Osteocyte (in vitro differentiated cells): Measurements from ENCODE around the gene SQSTM1. TPM values are rescaled to one million over a fixed set of nuclear protein-coding genes. Genes with fewer than 3 reads are reported as not detected.
"Not testable (repeated sequence)": the region's sequence is repeated elsewhere in the genome, so short reads cannot be mapped to it uniquely, and the experiment has no call there.

ENCODE experiments used
- DNase-seq: peaks from one replicate; pipeline ENCODE4 v3.0.0; 2021; ENCODE audit warnings: mixed read lengths; ENCODE audit not compliant: unreplicated experiment; ENCODE audit errors: extremely low spot score
- H3K27ac Mint-ChIP-seq: one replicate; pipeline ENCODE4 v1.8.0; 2021; ENCODE audit warnings: mild to moderate bottlenecking, mixed read lengths; ENCODE audit not compliant: unreplicated experiment
- H3K27me3 Mint-ChIP-seq: one replicate; pipeline ENCODE4 v1.8.0; 2021; ENCODE audit warnings: mixed read lengths; ENCODE audit not compliant: unreplicated experiment
- H3K36me3 Mint-ChIP-seq: one replicate; pipeline ENCODE4 v1.8.0; 2021; ENCODE audit warnings: mixed read lengths; ENCODE audit not compliant: unreplicated experiment
- H3K4me1 Mint-ChIP-seq: one replicate; pipeline ENCODE4 v1.8.0; 2021; ENCODE audit warnings: mixed read lengths; ENCODE audit not compliant: unreplicated experiment
- H3K4me3 Mint-ChIP-seq: one replicate; pipeline ENCODE4 v1.8.0; 2021; ENCODE audit warnings: mild to moderate bottlenecking, moderate library complexity, mixed read lengths; ENCODE audit not compliant: unreplicated experiment
- H3K9me3 Mint-ChIP-seq: one replicate; pipeline ENCODE4 v1.8.0; 2021; ENCODE audit warnings: mixed read lengths; ENCODE audit not compliant: unreplicated experiment
- CTCF ChIP-seq: fragments of 200-600 bp; sonication (generic); IDR thresholded peaks from 2 replicates; pipeline ENCODE4 v1.5.0; 2021; ENCODE audit warnings: antibody characterized with exemption, mild to moderate bottlenecking, moderate library complexity
- total RNA-seq: library from RNA; stranded (reverse); gene quantifications from 2 replicates; pipeline ENCODE4 v1.2.1, GENCODE V29; 2021

Gene SQSTM1
- total RNA-seq, 1 donor from 2014 or later: 447 TPM

GRCh38 chr5:179780362-179780761 is 40.3 kb upstream of the SQSTM1 start:
- H3K9me3 Mint-ChIP-seq: no peaks in the 10 kb centered on the region
- H3K4me1 Mint-ChIP-seq: no peaks in the 10 kb centered on the region
- no peak overlapping the region for H3K4me3 Mint-ChIP-seq
- TF ChIP-seq CTCF: no peak
- DNase-seq: no peak
- H3K27me3 Mint-ChIP-seq: no peaks in the 10 kb centered on the region
- no peak overlapping the region for H3K27ac Mint-ChIP-seq
- peaks cover 31% of the 10 kb centered on the region for H3K36me3 Mint-ChIP-seq

- Mint-ChIP-seq H3K9me3 (no peaks in the 10 kb centered on the region), H3K4me3 (no peak overlapping the region), H3K36me3 (peaks cover 20% of the 10 kb centered on the region), H3K27me3 (no peaks in the 10 kb centered on the region), H3K4me1 (no peaks in the 10 kb centered on the region), H3K27ac (no peak overlapping the region)
- no peak for DNase-seq
- no peak for TF ChIP-seq CTCF
Measured at GRCh38 chr5:179781846-179782245, 38.9 kb upstream of the SQSTM1 start.

GRCh38 chr5:179783128-179783527 is 37.6 kb upstream of the SQSTM1 start:
- H3K27ac Mint-ChIP-seq: no peak overlapping the region
- DNase-seq: no peak

GRCh38 chr5:179786861-179787260 is 33.8 kb upstream of the SQSTM1 start:
- no peak overlapping the region for H3K27ac Mint-ChIP-seq
- H3K4me3 Mint-ChIP-seq: no peak overlapping the region
- H3K27me3 Mint-ChIP-seq: no peaks in the 10 kb centered on the region
- no peak for TF ChIP-seq CTCF
- DNase-seq: no peak
- no peaks in the 10 kb centered on the region for H3K36me3 Mint-ChIP-seq
- no peaks in the 10 kb centered on the region for H3K4me1 Mint-ChIP-seq
- no peaks in the 10 kb centered on the region for H3K9me3 Mint-ChIP-seq

More at GRCh38 chr5:179783128-179783527, 37.6 kb upstream of the SQSTM1 start:
- Mint-ChIP-seq H3K4me1 (no peaks in the 10 kb centered on the region), H3K36me3 (peaks cover 12% of the 10 kb centered on the region), H3K27me3 (no peaks in the 10 kb centered on the region), H3K9me3 (no peaks in the 10 kb centered on the region), H3K4me3 (no peak overlapping the region)
- no peak for TF ChIP-seq CTCF

GRCh38 chr5:179788193-179788854 is 32.4 kb upstream of the SQSTM1 start:
- DNase-seq: no peak
- H3K9me3 Mint-ChIP-seq: no peaks in the 10 kb centered on the region
- H3K27ac Mint-ChIP-seq: no peak overlapping the region
- H3K4me3 Mint-ChIP-seq: no peak overlapping the region
- no peaks in the 10 kb centered on the region for H3K36me3 Mint-ChIP-seq
- TF ChIP-seq CTCF: no peak
- peaks cover 4% of the 10 kb centered on the region for H3K4me1 Mint-ChIP-seq
- H3K27me3 Mint-ChIP-seq: no peaks in the 10 kb centered on the region

- H3K4me1 Mint-ChIP-seq, H3K4me3 Mint-ChIP-seq, H3K36me3 Mint-ChIP-seq, H3K27ac Mint-ChIP-seq, H3K27me3 Mint-ChIP-seq, DNase-seq, H3K9me3 Mint-ChIP-seq: not testable (repeated sequence)
Measured at GRCh38 chr5:179789278-179789677, 31.4 kb upstream of the SQSTM1 start.
